KOPT-K1 (cell line): ENCODE measurements around the gene PALLD.

Experiments used
- H3K27ac ChIP-seq: fragments of 200-600 bp; sonication (generic); 2 replicates; pipeline ENCODE4 v1.5.1; 2016; ENCODE audit warnings: antibody characterized with exemption, mild to moderate bottlenecking, low read depth, low read length; ENCODE audit not compliant: poor library complexity, severe bottlenecking
- H3K36me3 ChIP-seq: fragments of 200-600 bp; sonication (generic); 2 replicates; pipeline ENCODE4 v1.5.1; 2017; ENCODE audit warnings: antibody characterized with exemption, mild to moderate bottlenecking, low read length, moderate library complexity; ENCODE audit not compliant: insufficient read depth
- H3K9me3 ChIP-seq: fragments of 200-600 bp; sonication (generic); 2 replicates; pipeline ENCODE4 v1.5.1; 2017; ENCODE audit warnings: antibody characterized with exemption, low read length, mild to moderate bottlenecking; ENCODE audit not compliant: insufficient read depth, poor library complexity, severe bottlenecking

Gene PALLD

DNA sequence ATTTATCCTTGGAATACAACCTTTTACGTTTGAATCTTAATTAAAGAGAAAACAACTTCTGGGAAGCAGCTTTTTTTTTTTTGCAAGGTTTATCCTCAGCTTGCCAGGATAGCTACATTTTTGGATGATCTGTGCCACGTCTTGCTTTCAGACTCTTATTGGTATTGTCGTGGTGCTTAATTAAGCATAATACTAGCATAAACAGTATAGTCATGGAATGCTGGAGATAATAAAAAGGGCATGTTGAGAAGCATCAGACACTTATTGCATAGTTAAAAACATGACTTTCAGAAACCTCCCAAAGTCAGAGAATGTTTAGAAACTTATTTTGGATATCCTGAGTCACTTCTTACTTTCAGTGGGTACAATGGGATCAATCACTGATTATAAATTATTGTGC is 77.0 kb downstream of the PALLD start:
- no peak overlapping the region for H3K27ac ChIP-seq
- no peaks in the 10 kb centered on the region for H3K36me3 ChIP-seq
- H3K9me3 ChIP-seq: no peaks in the 10 kb centered on the region

DNA sequence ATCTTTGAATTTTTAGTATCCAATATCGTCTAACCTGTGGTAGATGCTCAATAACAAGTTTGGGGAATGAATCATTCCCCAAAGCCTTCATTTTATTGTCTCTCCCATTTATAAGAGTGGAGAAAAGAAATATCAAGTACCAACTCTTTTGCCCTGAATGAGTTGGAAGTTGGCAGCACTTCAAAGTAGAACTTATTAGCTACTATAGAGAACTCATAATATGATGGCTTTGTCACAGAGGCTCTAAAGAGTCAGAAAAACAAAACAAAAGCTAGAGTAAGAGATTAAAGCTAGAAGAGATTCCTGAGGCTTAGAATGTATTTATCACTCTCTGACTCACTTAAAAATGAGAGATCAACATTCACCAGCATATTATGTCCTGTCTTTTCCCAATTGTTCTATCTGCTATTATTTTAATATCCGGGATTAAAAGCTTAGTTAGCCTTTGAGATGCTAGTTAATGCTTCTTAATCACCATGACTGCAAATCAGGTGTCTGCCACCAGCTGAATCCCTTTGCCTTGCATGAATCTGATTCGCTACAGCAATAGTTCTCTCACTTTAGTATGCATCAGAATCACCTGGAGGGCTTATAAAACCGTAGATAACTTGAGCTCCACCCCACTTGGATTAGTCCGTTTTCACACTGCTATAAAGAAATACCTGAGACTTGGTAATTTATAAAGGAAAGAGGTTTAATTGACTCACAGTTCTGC is 77.9 kb downstream of the PALLD start:
- Histone ChIP-seq H3K27ac (no peak overlapping the region), H3K9me3 (no peaks in the 10 kb centered on the region), H3K36me3 (no peaks in the 10 kb centered on the region)

DNA sequence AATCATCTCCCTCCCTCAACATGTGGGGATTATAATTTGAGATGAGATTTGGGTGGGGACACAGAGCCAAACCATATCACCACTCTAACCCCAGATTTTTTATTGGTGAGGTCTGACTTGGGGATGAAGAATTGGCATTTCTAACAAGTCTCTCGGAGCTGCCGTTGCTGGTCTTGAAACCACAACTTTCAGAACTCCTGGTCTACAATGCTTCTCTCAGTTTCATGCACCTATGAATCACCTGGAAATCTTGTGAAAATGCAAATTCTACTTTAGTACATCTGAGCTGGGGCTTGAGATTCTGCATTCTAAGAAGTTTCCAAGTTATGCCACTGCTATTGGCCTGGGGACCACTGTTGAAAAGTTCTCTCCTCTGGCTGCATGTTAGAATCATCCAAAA is 78.6 kb downstream of the PALLD start:
- Histone ChIP-seq H3K9me3 (no peaks in the 10 kb centered on the region), H3K27ac (no peak overlapping the region), H3K36me3 (no peaks in the 10 kb centered on the region)

DNA sequence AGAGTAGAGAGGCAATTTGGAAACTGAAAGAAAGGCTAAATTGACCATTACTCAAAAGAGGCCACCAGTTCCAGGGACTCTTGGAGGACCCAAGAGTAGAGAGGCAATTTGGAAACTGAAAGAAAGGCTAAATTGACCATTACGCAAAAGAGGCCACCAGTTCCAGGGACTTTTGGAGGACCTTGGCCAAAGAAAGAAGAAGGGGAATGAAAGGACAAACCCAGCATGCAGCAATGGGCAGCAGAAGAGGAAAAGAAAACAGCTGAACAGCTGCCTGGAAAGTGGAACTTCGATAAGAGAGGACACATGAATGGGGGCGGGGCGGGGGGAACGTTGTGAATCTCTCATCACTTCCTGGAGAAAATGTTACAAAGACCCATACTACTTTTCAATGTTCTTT is 80.8 kb downstream of the PALLD start:
- Histone ChIP-seq H3K36me3 (no peaks in the 10 kb centered on the region), H3K27ac (no peak overlapping the region), H3K9me3 (peaks cover 10% of the 10 kb centered on the region)

DNA sequence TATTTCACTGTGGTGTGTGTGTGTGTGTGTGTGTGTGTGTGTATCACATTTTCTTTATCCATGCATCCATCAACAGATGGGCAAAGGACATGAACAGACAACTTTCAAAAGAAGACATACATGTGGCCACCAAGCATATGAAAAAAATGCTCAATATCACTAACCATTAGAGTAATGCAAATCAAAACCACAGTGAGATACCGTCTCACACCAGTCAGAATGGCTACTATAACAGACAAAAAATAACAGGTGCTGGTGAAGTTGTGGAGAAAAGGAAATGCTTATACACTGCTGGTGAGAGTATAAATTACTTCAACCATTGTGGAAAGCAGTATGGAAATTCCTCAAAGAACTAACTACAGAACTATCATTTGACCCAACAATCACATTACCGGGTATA is 83.4 kb downstream of the PALLD start:
- Histone ChIP-seq H3K9me3 (peaks cover 10% of the 10 kb centered on the region), H3K36me3 (no peaks in the 10 kb centered on the region), H3K27ac (no peak overlapping the region)

DNA sequence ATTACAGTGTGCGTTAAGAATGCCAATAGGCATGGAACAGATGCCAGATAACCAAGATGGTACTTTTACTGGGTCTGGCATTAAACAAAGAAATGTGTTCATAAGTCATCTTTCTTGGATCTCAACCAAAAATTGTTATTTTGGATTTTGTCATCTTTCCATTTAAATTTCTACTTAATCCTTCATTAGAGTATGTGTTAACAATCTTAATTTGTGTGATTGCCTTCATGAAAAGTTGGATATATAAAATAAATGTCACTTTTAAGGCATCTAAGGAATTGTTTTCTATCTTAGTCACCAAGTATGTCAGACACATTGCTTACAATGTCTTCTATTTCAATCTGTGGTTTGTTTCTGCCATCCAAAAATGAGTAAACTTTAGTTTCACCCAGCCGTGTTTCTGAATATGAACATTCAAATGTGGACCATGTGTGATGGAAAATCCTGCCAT is 87.5 kb downstream of the PALLD start:
- H3K36me3 ChIP-seq: no peaks in the 10 kb centered on the region
- H3K9me3 ChIP-seq: peaks cover 10% of the 10 kb centered on the region
- H3K27ac ChIP-seq: no peak overlapping the region

DNA sequence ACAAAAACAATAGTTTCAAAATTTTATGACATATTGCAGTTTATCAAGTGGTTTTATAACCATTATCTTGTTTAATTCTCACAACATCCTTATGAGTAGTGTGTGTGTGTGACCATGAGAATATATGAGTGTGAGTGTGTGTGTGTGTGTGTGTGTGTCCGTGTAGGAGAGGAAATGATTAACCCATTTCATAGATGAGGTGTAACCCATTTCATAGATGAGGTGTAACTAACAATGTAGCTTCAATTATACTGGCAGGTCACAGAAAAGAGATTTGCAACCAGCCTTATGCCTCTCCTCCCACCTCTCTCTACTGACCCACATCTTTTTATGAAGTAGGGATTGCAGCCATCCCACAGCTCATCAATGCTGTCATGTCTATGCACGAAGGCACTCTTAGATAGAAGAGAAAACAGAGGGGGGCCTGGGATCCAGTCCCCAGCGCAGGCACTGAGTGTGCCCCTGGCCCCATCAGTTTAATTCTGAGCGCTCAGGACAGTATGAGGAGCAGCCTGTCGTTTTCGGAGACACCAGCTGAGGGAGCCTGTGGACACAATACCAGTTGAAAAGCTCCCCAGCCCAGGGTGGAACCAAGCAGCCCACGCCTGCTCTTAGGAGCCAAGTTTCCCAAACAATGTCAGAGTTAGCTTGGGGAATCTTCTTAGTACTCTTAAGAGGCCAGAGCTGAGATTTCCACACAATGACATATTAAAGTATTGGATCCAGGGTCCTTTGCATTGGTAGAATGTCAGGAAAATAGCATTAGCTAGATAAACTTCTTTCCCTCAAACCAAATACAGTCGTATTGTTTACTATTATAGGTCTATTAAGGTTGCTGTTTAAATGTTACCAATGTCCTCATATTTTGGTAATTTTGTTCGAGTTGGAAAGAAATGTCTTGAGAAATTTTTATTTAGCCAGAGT is 88.6 kb downstream of the PALLD start:
- Histone ChIP-seq H3K9me3 (peaks cover 10% of the 10 kb centered on the region), H3K36me3 (no peaks in the 10 kb centered on the region), H3K27ac (no peak overlapping the region)

DNA sequence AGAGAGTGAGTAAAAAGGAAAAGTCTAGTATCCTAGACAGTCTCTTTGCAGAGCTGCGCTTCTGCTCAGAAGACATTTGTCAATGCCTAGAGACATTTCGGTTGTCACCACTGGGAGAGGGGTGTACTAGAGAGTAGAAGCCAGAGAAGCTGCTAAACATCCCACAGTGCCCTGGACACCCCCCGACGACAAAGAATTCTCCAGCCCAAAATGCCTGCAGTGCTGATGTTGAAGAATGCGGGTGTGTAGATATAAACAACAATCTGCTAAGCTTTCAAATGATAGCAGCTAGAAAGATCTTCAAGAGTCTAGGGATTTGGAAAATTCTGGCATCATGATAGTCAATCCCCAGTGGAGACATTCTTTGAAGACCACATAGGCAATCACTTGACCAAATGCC is 90.1 kb downstream of the PALLD start:
- H3K36me3 ChIP-seq: no peaks in the 10 kb centered on the region
- H3K27ac ChIP-seq: no peak overlapping the region
- H3K9me3 ChIP-seq: no peaks in the 10 kb centered on the region

DNA sequence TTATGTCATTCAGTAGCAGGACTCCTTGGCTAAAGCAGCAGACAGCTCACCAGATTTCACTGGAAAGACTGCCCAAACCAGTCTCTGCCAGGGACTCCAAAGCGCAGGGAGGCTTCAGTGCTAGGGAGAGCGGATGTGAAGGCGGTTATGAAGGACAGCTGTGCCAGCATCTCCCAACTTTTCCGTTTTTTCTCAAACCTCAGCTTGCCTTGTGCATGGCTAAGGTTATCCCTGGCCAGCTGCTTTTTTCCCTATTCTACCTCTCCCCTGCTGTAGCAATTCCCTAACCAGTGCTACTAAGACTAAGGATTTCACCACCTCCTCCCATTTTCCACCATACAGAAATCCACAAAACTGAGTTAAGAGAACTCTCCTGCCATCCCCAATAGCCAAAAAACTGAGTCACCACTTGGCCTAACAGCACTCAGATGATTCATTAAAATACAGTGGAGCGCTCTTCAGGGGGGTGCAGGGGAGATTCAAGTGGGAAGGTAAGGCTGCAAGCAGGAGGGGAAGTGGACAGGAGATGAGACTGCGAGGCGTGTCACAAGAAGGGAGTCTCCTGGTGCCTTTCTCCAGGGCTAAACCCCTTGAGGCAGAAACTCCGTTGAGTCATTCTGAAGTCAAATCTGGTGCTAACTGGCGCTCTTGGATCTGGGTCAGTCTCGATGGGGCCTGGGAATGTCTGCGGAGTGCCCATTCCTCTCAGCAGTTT is 90.7 kb downstream of the PALLD start:
- H3K9me3 ChIP-seq: no peaks in the 10 kb centered on the region
- no peaks in the 10 kb centered on the region for H3K36me3 ChIP-seq
- H3K27ac ChIP-seq: no peak overlapping the region

DNA sequence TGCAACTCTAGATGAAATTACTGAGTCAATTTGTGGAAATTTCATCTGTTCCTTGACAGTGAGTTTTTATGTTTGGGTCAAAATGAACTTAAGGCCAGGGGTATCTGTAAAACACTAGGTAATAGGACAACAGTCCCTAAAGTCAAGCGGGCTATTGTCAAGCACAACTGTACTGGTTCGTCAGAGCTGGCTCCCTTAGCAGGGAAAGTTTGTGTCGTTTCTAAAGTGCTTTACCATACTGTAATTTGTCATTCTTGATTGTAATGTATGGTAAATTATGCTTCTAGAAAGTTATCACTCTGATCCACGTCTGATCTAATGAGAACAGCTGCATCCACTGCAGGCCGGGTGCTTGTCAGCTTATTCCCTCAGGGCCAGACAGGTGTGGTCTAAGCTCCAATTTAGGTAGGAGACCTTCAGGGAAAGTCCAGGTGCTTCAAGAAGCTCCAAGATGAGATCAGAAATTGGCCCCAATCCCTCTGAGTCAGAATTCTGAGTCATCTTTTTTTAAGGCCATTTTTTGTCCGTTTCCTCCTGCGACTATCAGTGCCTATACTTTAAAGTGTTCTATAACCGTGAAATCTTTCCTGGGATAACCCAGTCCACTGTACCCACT is 92.2 kb downstream of the PALLD start:
- Histone ChIP-seq H3K27ac (no peak overlapping the region), H3K9me3 (no peaks in the 10 kb centered on the region), H3K36me3 (no peaks in the 10 kb centered on the region)

DNA sequence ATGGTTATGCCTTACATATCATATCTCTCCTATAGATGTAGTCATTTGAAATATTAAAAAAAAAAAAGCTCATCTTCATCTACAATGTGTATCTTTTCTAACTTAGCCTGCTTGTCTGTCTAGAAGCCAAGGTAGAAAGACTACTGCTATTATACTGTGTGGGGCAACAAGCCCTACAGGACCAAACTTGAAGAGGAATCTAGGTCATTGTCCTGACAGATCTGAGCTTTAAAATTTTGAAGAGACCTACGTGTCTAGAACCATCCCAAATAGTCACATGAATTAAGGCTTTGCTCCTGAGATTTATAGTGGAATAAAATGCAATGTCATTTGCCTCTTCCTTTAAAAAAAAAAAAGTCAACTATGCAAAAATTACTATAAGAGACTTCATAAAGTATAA is 95.8 kb downstream of the PALLD start:
- no peak overlapping the region for H3K27ac ChIP-seq

DNA sequence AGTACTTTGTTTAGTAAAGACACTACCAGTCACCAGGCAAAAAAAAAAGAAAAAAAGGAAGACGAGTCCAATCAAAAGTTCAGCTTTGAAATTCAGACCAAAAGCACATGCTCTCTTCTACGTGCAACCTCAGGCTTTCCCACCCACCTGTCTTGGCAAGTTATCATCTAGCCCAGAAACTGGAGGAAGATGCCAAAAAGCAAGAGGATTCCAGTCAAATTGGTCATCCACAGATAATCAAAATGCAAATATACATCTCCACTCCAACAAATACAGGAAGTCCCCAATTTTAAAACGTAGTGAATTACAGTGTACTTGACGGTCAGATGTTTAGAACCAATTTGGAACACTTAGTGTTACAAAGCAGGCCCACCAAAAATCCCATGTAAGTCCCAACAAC is 96.5 kb downstream of the PALLD start:
- no peaks in the 10 kb centered on the region for H3K9me3 ChIP-seq
- H3K27ac ChIP-seq: no peak overlapping the region
- H3K36me3 ChIP-seq: no peaks in the 10 kb centered on the region

More for the DNA sequence above, 95.8 kb downstream of the PALLD start:
- H3K36me3 ChIP-seq: no peaks in the 10 kb centered on the region
- H3K9me3 ChIP-seq: no peaks in the 10 kb centered on the region

DNA sequence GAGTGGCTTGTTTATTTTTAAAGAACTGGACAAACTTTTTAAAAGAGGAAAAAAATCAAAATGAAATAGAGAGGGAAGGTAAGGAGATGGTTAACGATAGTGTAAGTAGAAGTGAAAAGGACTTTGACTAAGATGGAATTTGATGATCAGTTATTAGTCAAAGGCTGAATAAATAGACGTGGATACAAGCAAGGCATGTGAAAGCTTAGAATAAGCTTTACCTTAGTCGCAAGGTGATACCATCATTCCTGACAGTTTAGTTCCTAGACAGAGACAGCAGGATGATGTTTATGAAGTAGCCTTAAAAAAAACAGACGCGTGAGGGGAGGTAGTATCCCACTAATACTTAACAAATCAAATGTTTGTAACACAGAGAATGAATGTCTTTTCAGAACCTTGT is 97.3 kb downstream of the PALLD start:
- Histone ChIP-seq H3K36me3 (no peaks in the 10 kb centered on the region), H3K27ac (no peak overlapping the region), H3K9me3 (no peaks in the 10 kb centered on the region)

DNA sequence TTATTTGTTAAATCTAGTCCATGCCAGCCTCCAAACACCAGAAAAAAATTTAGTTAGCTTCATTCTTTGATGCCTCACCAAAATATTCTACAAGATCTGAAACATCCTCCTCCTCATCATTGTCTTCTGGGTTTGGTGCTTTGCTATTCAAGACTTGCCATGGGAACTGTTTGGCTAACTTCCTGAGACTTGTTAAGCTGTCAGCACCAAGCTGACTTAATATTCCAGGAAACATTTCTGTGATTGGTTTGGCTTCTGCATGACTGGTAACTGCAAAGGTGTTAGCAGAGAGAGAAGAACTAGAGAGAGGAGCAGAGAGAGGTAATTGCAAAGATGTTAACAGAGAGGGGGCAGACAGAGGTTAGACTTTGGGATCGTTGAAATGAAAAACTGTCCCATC is 101.3 kb downstream of the PALLD start:
- no peak overlapping the region for H3K27ac ChIP-seq
- H3K36me3 ChIP-seq: no peaks in the 10 kb centered on the region
- no peaks in the 10 kb centered on the region for H3K9me3 ChIP-seq
